ENCODE results near the gene EHBP1. TPM values are rescaled to one million over a fixed set of nuclear protein-coding genes. Genes with fewer than 3 reads are reported as not detected.

Gene EHBP1
- total and polyA plus RNA-seq, 8 donors = 10.2 to 142 (median 37.9) TPM

GRCh38 chr2:63051042-63051794 lies 345.7 kb downstream of the EHBP1 start:
- 6 to 14% (median 10%) methylated on average over 29 to 42 of the region's 42 CpGs for WGBS, 5 donors
- peaks cover 0 to 41% (median 11%) of the 10 kb centered on the region in 4 donors for H3K9me3 ChIP-seq
- TF ChIP-seq EP300 (IDR thresholded peaks at IDR 0.05) (no peak), CTCF (IDR thresholded peaks at IDR 0.05) (no peak), POLR2AphosphoS5 (IDR thresholded peaks at IDR 0.05) (no peak), POLR2A (IDR thresholded peaks at IDR 0.05) (no peak)
- peaks cover 0 to 13% (median 2%) of the 10 kb centered on the region in 4 donors for H3K36me3 ChIP-seq
- H3K4me3 ChIP-seq = peak overlapping the region; percentile 48 to 78 (median 64)
- H3K4me1 ChIP-seq = peaks cover 58 to 79% (median 74%) of the 10 kb centered on the region in 4 donors
- peak overlapping the region in 1 of 5 donors; percentile 60 for H3K27ac ChIP-seq
- DNase-seq = peak in 1 of 2 donors; percentile 34
- peaks cover 46 to 100% (median 94%) of the 10 kb centered on the region in 3 donors for H3K27me3 ChIP-seq
- intact Hi-C loops (cut with DNase I; ENCODE audit: low total_unique reads) = no loop called here

GRCh38 chr2:63051795-63052333 lies 346.4 kb downstream of the EHBP1 start:
- no peak overlapping the region for H3K27ac ChIP-seq
- DNase-seq = peak in 1 of 2 donors; percentile 8
- H3K36me3 ChIP-seq = peaks cover 0 to 6% (median 0%) of the 10 kb centered on the region in 4 donors
- intact Hi-C loops (cut with DNase I; ENCODE audit: low total_unique reads) = no loop called here
- WGBS, 5 donors = 60 to 73% (median 68%) methylated on average over 20 to 42 of the region's 42 CpGs
- peaks cover 61 to 86% (median 80%) of the 10 kb centered on the region in 4 donors for H3K4me1 ChIP-seq
- TF ChIP-seq CTCF (IDR thresholded peaks at IDR 0.05) (no peak), POLR2AphosphoS5 (IDR thresholded peaks at IDR 0.05) (no peak), POLR2A (IDR thresholded peaks at IDR 0.05) (no peak), EP300 (IDR thresholded peaks at IDR 0.05) (no peak)
- peaks cover 0 to 41% (median 11%) of the 10 kb centered on the region in 4 donors for H3K9me3 ChIP-seq
- peak overlapping the region in 3 of 4 donors; percentile 48 to 78 (median 72) for H3K4me3 ChIP-seq
- peaks cover 52 to 100% (median 100%) of the 10 kb centered on the region in 3 donors for H3K27me3 ChIP-seq

GRCh38 chr2:63052411-63053080 lies 347.0 kb downstream of the EHBP1 start:
- Histone ChIP-seq H3K27ac (no peak overlapping the region), H3K9me3 (peaks cover 0 to 46% (median 9%) of the 10 kb centered on the region in 4 donors), H3K36me3 (peaks cover 0 to 3% (median 0%) of the 10 kb centered on the region in 4 donors), H3K4me3 (no peak overlapping the region), H3K4me1 (peaks cover 58 to 88% (median 79%) of the 10 kb centered on the region in 4 donors), H3K27me3 (peaks cover 56 to 100% (median 100%) of the 10 kb centered on the region in 3 donors)
- DNase-seq = peak in 1 of 2 donors; percentile 6
- WGBS, 5 donors = 63 to 83% (median 75%) methylated on average over 27 of the region's 27 CpGs
- TF ChIP-seq EP300 (IDR thresholded peaks at IDR 0.05) = no peak
- TF ChIP-seq POLR2A (IDR thresholded peaks at IDR 0.05) = no peak
- no peak for TF ChIP-seq CTCF (IDR thresholded peaks at IDR 0.05)
- TF ChIP-seq POLR2AphosphoS5 (IDR thresholded peaks at IDR 0.05) = no peak
- intact Hi-C loops (cut with DNase I; ENCODE audit: low total_unique reads) = no loop called here

All from stomach (tissue), 9 donors.